H1 (cell line): ENCODE results near the gene PRSS50.

ENCODE experiments used
- CEBPB ChIP-seq: IDR thresholded peaks from 2 replicates; pipeline ENCODE4 v1.6.1; 2012; ENCODE audit warnings: low read depth, low read length
- EP300 ChIP-seq, 2 experiments: IDR thresholded peaks; 1 replicate in 1 of 2; 2 replicates in 1 of 2; pipeline ENCODE4 v1.6.1; 2011 to 2012; ENCODE audit warnings: low read depth in 2 of 2, low read length in 2 of 2, mild to moderate bottlenecking in 2 of 2, borderline replicate concordance in 1 of 2, inconsistent platforms in 1 of 2, moderate library complexity in 1 of 2
- EZH2 ChIP-seq: fragments of 200-600 bp; sonication (generic); IDR thresholded peaks from 2 replicates; pipeline ENCODE4 v1.7.1; 2012; ENCODE audit warnings: low read depth, mild to moderate bottlenecking, moderate library complexity, low read length, inconsistent platforms; ENCODE audit not compliant: severe bottlenecking
- JUN ChIP-seq: IDR thresholded peaks from 2 replicates; pipeline ENCODE4 v1.6.1; 2011; ENCODE audit warnings: low read depth, mild to moderate bottlenecking, improper control_type of control experiment, low read length
- POLR2AphosphoS5 ChIP-seq: IDR thresholded peaks from 2 replicates; pipeline ENCODE4 v1.6.1; 2011; ENCODE audit warnings: low read depth, low read length
- SIX5 ChIP-seq: IDR thresholded peaks from 2 replicates; pipeline ENCODE4 v1.6.1; 2011; ENCODE audit warnings: mild to moderate bottlenecking, low read depth, low read length
- TBP ChIP-seq: IDR thresholded peaks from 2 replicates; pipeline ENCODE4 v1.6.1; 2011; ENCODE audit warnings: low read depth, low read length, improper control_type of control experiment
- TEAD4 ChIP-seq: IDR thresholded peaks from 2 replicates; pipeline ENCODE4 v1.6.1; 2012; ENCODE audit warnings: low read depth, low read length, inconsistent platforms, mixed read lengths
- TF ChIP-seq, protein P1 (sequence below), 3 experiments: IDR thresholded peaks; 1 replicate in 2 of 3; 2 replicates in 1 of 3; pipeline versions ENCODE4 v1.5.1 to v1.6.1; 2011; ENCODE audit warnings: low read length in 3 of 3, mild to moderate bottlenecking in 3 of 3, inconsistent platforms in 2 of 3, low read depth in 1 of 3, moderate library complexity in 1 of 3; ENCODE audit not compliant: insufficient read depth in 1 of 3; ENCODE audit errors: control extremely low read depth in 1 of 3

GRCh38 chr3:46719044-46719565, 1.4 kb upstream of the PRSS50 start:
- TF ChIP-seq, protein P1, sequence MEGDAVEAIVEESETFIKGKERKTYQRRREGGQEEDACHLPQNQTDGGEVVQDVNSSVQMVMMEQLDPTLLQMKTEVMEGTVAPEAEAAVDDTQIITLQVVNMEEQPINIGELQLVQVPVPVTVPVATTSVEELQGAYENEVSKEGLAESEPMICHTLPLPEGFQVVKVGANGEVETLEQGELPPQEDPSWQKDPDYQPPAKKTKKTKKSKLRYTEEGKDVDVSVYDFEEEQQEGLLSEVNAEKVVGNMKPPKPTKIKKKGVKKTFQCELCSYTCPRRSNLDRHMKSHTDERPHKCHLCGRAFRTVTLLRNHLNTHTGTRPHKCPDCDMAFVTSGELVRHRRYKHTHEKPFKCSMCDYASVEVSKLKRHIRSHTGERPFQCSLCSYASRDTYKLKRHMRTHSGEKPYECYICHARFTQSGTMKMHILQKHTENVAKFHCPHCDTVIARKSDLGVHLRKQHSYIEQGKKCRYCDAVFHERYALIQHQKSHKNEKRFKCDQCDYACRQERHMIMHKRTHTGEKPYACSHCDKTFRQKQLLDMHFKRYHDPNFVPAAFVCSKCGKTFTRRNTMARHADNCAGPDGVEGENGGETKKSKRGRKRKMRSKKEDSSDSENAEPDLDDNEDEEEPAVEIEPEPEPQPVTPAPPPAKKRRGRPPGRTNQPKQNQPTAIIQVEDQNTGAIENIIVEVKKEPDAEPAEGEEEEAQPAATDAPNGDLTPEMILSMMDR (IDR thresholded peaks at IDR 0.05; ENCODE audit: control extremely low read depth in 1 of 3, insufficient read depth in 1 of 3, low read depth in 1 of 3, low read length in 3 of 3) = no peak
- TF ChIP-seq TEAD4 (no peak), SIX5 (no peak), TBP (no peak), EZH2 (no peak), CEBPB (no peak), POLR2AphosphoS5 (no peak), JUN (no peak), EP300 (IDR thresholded peaks at IDR 0.05; ENCODE audit: borderline replicate concordance in 1 of 2, low read depth in 2 of 2, low read length in 2 of 2) (no peak)
